Measurements from ENCODE around the gene HOXD4.
A peak's percentile ranks its signal among the peaks of the same experiment; 100 is the strongest.

HOXD4 gene

DNA sequence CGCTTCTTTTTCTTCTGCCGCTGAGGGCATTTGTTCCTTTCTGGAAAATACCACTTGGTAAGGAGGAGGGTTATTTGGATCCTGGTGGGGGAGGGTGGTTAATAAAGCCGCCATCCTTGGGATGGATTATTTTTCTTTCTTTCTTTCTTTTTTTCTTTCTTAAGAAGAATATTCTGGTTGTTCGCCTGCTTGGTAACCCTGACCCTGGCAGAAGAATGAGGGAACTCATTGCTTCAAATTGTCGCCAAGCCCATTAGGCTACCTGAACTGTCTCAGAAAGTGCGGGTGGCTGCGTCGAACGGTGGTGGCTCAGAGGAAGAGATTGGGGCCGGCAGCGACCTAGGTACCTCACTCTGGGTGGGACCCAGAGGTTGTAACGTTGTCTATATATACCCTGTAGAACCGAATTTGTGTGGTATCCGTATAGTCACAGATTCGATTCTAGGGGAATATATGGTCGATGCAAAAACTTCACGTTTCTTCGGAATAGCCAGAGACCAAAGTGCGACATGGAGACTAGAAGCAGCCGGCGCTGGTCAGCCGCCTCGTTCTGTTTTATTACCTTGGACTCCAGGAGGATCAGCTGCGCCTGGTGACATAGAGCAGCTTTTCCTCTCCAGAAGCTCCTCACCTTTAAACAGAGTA is 1.3 kb upstream of the HOXD4 start:
- intact Hi-C loops (cut with DNase I): loop anchor here (10.0 kb wide), 1 partner anchor 995 kb away; no protein-coding TSS in a partner anchor
- DNase-seq: no peak

GRCh38 chr2:176150584-176151441 is 537 bp upstream of the HOXD4 start:
- intact Hi-C loops (cut with DNase I): no loop called here
- no peak for DNase-seq

DNA sequence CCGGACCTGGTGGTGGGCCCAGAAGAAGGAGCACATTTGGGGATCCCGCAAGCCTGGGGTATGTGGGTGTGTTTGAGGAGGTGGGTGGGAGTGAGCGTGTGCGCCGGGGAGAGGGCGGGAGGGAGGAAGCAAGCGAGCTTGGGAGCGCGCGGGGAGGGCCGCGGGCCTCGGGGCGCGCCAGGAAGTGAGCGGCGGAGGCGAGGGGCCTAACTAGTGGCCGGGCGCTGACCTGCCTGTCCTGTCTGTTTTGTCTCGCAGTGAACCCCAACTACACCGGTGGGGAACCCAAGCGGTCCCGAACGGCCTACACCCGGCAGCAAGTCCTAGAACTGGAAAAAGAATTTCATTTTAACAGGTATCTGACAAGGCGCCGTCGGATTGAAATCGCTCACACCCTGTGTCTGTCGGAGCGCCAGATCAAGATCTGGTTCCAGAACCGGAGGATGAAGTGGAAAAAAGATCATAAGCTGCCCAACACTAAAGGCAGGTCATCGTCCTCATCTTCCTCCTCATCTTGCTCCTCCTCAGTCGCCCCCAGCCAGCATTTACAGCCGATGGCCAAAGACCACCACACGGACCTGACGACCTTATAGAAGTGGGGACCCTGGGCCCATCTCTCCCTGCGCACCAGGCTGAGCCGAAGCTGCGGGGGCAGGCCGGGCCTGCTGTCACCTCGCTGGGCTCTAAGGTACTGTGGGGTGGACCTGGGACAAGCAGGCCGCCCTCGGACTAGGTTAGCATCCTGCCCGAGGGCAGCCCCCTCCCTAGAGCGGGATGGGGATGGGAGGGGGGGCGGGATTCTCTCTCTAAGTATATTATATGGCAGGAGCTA is 1.2 kb downstream of the HOXD4 start:
- intact Hi-C loops (cut with DNase I): no loop called here
- no peak for DNase-seq

DNA sequence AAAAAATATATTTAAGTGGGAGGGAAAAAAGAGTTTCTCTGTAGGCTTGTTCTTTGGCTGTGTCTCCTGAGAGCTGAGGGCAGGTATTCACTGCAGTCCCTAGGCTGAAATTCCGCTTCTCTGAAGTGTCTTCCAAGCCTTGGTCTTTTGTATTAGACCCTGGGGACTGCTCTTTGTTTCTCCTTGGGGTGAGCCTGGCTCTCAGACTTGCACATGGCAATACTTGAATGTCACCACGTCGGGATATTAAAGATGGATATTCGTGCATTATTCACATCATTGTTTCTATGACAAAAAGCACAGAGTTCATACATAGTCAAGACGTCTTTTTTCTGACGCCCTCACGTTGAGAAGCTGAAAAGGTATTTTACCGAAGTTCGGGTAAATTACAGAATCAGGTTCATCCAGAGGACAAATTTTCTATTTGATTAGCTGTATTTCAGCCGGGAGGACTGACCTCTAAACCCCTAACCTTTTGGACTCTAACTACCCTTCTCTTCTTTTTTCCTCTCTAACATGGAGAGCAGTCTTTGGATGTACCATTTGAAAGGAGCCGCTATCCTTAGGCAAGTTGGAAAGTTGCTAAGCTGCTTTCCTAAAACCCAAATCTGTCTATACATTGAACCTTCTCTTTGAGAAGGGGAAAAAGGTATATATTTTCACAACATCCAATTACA is 3.4 kb downstream of the HOXD4 start:
- intact Hi-C loops (cut with DNase I): no loop called here
- DNase-seq: no peak

DNA sequence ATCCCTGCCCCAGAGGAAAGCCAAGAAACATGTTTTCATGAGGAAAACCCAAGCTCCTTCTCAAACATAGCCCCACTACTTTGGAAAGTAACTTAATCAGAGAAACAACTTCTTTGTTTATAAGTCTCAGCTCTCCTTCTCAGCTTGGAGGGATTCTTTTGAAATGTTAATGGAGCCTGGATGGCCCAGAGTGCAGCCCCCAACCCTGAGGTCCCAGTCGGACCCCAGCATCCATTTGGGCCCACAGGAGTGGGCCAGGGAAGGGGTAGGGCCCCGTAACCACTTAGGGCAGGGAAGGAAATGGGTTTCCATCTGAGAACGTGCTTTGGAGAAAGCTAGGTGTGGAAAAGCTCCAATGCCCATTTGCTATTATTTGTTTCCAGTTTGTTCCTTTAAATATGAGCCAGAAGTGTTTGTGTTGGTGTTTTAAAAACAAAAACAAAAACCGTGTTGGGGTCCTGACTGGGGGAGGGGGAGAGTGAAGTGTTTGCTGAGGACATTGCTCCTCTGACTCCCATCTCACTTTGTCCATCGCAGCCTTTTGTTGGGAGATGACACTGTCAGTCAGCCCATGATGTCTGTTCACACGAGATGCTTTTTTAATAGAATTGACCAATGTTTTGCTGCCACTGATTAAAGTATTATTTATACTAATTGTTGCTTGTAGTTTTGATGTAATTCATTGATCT is 4.2 kb downstream of the HOXD4 start:
- intact Hi-C loops (cut with DNase I): no loop called here
- no peak for DNase-seq

GRCh38 chr2:176156301-176156806 is 5.0 kb downstream of the HOXD4 start:
- no peak for DNase-seq

GRCh38 chr2:176156807-176157498 is 5.6 kb downstream of the HOXD4 start, which contains the start of gene HOXD3:
Gene HOXD3 (plus strand): TSS chr2:176157307. CDS start chr2:176169115, 11,808 bp downstream.
- intact Hi-C loops (cut with DNase I): no loop called here
- DNase-seq: no peak

More at GRCh38 chr2:176156301-176156806, 5.0 kb downstream of the HOXD4 start:
- intact Hi-C loops (cut with DNase I): no loop called here

DNA sequence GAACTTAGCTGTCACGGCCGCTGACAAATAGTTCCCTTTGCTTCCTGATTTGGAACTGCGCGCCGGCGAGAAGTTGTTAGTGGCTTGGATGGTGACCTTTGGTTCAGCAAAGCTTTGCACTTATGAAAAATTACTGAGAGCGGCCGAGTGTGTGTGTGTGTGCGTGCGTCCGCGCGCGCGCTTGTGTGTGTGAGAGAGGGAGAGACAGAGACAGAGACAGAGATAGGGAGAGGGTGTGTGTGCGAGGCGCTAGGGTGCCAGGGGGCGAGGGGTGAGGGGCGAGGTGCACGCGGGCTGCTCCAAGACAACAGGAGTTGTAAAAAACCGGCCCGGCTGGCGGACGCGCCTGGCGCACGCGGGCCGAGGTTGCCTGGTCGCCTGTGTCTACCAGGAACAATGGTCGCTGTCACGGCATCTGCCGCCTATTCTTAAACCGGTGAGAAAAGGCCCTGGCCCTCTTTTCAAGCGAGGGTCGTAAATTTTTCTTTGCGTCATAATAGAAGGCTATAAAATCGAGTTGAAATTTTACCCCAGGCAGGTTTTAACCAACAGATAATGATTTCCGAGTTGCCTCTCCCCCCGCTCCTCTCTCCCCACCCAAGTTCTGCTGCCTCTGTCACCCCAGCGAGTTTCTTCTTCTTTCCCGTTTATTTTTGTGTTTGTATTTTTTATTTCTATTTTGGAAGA is 6.3 kb downstream of the HOXD4 start:
- DNase-seq: no peak
- intact Hi-C loops (cut with DNase I): no loop called here

DNA sequence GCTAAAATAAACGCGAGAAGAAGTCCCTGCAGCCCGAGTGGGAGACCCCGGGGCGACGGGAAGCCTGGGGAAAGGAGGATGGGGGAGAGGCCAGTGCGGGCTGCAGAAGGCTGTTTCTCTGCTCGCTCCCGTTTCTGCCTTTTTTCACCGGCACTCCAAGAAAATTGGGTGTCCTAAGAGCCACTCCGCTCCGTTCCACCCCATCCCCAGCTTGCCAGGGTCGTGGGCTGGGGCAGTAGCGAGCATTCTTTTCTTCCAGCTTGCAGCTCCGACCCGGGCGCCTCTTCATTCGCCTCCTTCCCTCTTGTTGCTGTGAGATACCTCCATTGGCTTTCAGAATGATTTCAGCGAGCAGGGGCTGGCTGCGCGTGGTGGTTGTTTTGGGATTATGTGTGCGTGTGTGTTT is 6.8 kb downstream of the HOXD4 start:
- DNase-seq: no peak
- intact Hi-C loops (cut with DNase I): no loop called here

GRCh38 chr2:176158855-176159662 is 7.7 kb downstream of the HOXD4 start:
- no peak for DNase-seq
- intact Hi-C loops (cut with DNase I): no loop called here

- intact Hi-C loops (cut with DNase I): no loop called here
- DNase-seq: peak in 1 of 42 donors; percentile 10
Observed at GRCh38 chr2:176159663-176160250, 8.4 kb downstream of the HOXD4 start.

GRCh38 chr2:176160251-176160985 is 9.1 kb downstream of the HOXD4 start:
- DNase-seq: peak in 1 of 42 donors; percentile 9
- intact Hi-C loops (cut with DNase I): no loop called here

DNA sequence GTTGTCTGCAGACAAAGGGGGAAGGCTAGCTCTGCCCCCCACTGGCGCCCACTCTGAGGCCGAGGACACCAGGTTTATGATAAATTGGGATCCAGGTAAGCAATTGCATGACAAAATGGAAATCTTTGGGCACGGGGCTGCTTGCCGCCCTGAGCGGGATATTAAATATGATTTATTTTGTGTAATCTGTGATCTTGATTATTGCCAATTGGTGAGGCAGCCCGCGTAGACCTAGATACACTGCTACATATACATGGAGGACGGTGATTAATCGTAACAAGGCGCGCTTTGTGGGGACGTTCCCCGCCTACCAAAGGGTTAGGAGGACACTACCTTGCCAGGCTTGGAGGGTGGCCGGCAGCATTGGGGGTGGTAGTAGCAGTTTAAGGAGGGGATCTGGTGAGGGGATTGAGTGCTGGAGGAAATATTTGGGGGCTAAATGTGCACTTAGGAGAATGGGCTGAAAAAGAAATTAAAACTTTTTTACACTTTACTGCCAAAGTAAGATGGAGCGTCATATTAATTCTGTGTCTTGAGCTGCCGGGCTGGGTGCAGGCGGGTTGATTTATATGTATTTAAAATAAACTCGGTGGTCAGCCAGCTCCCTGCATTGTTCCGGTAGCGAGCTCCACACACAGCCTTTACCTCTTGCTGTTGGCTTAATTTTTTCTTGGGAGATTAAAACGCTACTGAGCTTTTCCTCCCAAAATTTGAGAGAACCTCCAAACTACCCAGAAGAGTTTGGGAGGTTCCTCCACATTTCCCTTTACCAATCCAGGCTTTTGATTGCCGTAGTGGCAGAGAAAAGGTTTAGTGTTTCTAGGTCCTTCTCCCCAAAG is 9.9 kb downstream of the HOXD4 start:
- intact Hi-C loops (cut with DNase I): no loop called here
- peak in 1 of 42 donors; percentile 6 for DNase-seq

Data from head of caudate nucleus (tissue), 42 donors.